SK-N-SH (cell line): Measurements from ENCODE around the gene OTOS. TPM values are rescaled to one million over a fixed set of nuclear protein-coding genes. Genes with fewer than 3 reads are reported as not detected.
A peak's percentile ranks its signal among the peaks of the same experiment; 100 is the strongest.

Experiments used
- CTCF ChIA-PET: fragments of 300-600, 350-600 bp; formaldehyde crosslinking; extraction: SDS; loops from one replicate; lab custom pipeline; 2021; lab: Yijun Ruan, JAX
- POLR2A ChIA-PET: fragments of 350-600 bp; sonication (Branson Sonifier 250); formaldehyde crosslinking; extraction: SDS; loops from one replicate; lab custom pipeline; 2020; ENCODE audit warnings: antibody characterized with exemption, inconsistent platforms; lab: Yijun Ruan, JAX
- DNase-seq: peaks from one replicate; pipeline ENCODE4 v3.0.0; 2012
- H2AFZ ChIP-seq: fragments of 200-600 bp; sonication (generic); 2 replicates; pipeline ENCODE4 v1.8.1; 2016; ENCODE audit warnings: antibody characterized with exemption, mild to moderate bottlenecking, low read depth
- H3F3A ChIP-seq: fragments of 200-600 bp; sonication (generic); replicated peaks from 2 replicates; pipeline ENCODE3; 2016; ENCODE audit warnings: antibody characterized with exemption, mild to moderate bottlenecking; ENCODE audit not compliant: insufficient read depth
- H3K27ac ChIP-seq, 2 experiments: fragments of 200-500 bp in 1 of 2; fragments of 200-600 bp in 1 of 2; sonication (Bioruptor generic) in 1 of 2; sonication (generic), shearing (Covaris generic) in 1 of 2; 2 replicates each; pipeline versions ENCODE4 v1.5.1 to v1.6.1; 2014 to 2016; ENCODE audit warnings: low read depth in 2 of 2, inconsistent platforms in 1 of 2, low read length in 1 of 2, mild to moderate bottlenecking in 1 of 2, mixed read lengths in 1 of 2
- H3K27me3 ChIP-seq: fragments of 200-600 bp; sonication (generic), shearing (Covaris generic); 2 replicates; pipeline ENCODE4 v1.6.1; 2016; ENCODE audit warnings: mixed run types; ENCODE audit not compliant: insufficient read depth
- H3K36me3 ChIP-seq, 2 experiments: fragments of 200-500 bp in 1 of 2; fragments of 200-600 bp in 1 of 2; sonication (Bioruptor generic) in 1 of 2; sonication (generic) in 1 of 2; replicated peaks in 1 of 2; 2 replicates each; pipeline versions ENCODE3 to v1.5.1; 2014 to 2016; ENCODE audit warnings: low read length in 1 of 2, mild to moderate bottlenecking in 1 of 2; ENCODE audit not compliant: insufficient read depth in 2 of 2, control insufficient read depth in 1 of 2
- H3K4me1 ChIP-seq, 2 experiments: fragments of 200-500 bp in 1 of 2; fragments of 200-600 bp in 1 of 2; sonication (Bioruptor generic) in 1 of 2; sonication (generic), shearing (Covaris generic) in 1 of 2; 2 replicates each; pipeline versions ENCODE4 v1.5.1 to v1.6.1; 2014 to 2016; ENCODE audit warnings: low read depth in 1 of 2, low read length in 1 of 2, mixed run types in 1 of 2; ENCODE audit not compliant: insufficient read depth in 2 of 2, control insufficient read depth in 1 of 2
- H3K4me2 ChIP-seq: fragments of 200-600 bp; sonication (generic), shearing (Covaris generic); 2 replicates; pipeline ENCODE4 v1.6.1; 2017; ENCODE audit warnings: mixed run types
- H3K4me3 ChIP-seq, 2 experiments: fragments of 200-500 bp in 1 of 2; fragments of 200-600 bp in 1 of 2; sonication (Bioruptor generic) in 1 of 2; sonication (generic), shearing (Covaris generic) in 1 of 2; 2 replicates each; pipeline versions ENCODE4 v1.5.1 to v1.8.1; 2014 to 2016; ENCODE audit warnings: low read depth in 2 of 2, inconsistent platforms in 1 of 2, low read length in 1 of 2, mild to moderate bottlenecking in 1 of 2, mixed read lengths in 1 of 2, moderate library complexity in 1 of 2
- H3K79me2 ChIP-seq: fragments of 200-600 bp; sonication (generic); 2 replicates; pipeline ENCODE4 v1.8.1; 2017; ENCODE audit warnings: mild to moderate bottlenecking; ENCODE audit not compliant: insufficient read depth
- H3K9ac ChIP-seq: fragments of 200-600 bp; sonication (generic); 2 replicates; pipeline ENCODE4 v1.6.1; 2017; ENCODE audit warnings: mixed run types
- H3K9me2 ChIP-seq: fragments of 200-600 bp; sonication (generic); 2 replicates; pipeline ENCODE4 v1.6.1; 2017; ENCODE audit warnings: mixed run types
- H3K9me3 ChIP-seq: fragments of 200-600 bp; sonication (generic); 2 replicates; pipeline ENCODE4 v1.6.1; 2017; ENCODE audit warnings: mixed run types, mild to moderate bottlenecking, moderate library complexity
- H4K20me1 ChIP-seq: fragments of 200-600 bp; sonication (generic); 2 replicates; pipeline ENCODE4 v1.6.1; 2017; ENCODE audit warnings: mild to moderate bottlenecking, mixed run types; ENCODE audit not compliant: insufficient read depth
- ELF1 ChIP-seq: IDR thresholded peaks from 2 replicates; pipeline ENCODE4 v1.4.0; 2012
- EP300 ChIP-seq, 2 experiments: IDR thresholded peaks; 2 replicates each; pipeline versions ENCODE4 v1.4.0 to v1.6.1; 2012; ENCODE audit warnings: borderline replicate concordance in 1 of 2, low read depth in 1 of 2, low read length in 1 of 2
- RAD21 ChIP-seq: IDR thresholded peaks from 2 replicates; pipeline ENCODE4 v1.6.1; 2012; ENCODE audit warnings: mild to moderate bottlenecking, low read length
- RCOR1 ChIP-seq: fragments of 150-350 bp; IDR thresholded peaks from 2 replicates; pipeline ENCODE4 v1.6.1; 2017; ENCODE audit warnings: antibody characterized with exemption, low read length
- RFX5 ChIP-seq: IDR thresholded peaks from 2 replicates; pipeline ENCODE4 v1.6.1; 2012; ENCODE audit warnings: mild to moderate bottlenecking, improper control_type of control experiment, low read length
- RXRA ChIP-seq: IDR thresholded peaks from 2 replicates; pipeline ENCODE4 v1.4.0; 2012; ENCODE audit warnings: low read depth, mild to moderate bottlenecking, borderline replicate concordance
- SIN3A ChIP-seq: IDR thresholded peaks from 2 replicates; pipeline ENCODE4 v1.6.1; 2012; ENCODE audit warnings: low read depth, mild to moderate bottlenecking, low read length, moderate library complexity, borderline replicate concordance
- TCF12 ChIP-seq: IDR thresholded peaks from 2 replicates; pipeline ENCODE4 v1.4.0; 2012
- WGBS: methylation state at CpG from one replicate; pipeline ENCODE4 v1.1.6; 2017; ENCODE audit warnings: low lambda C conversion rate; 5-methylcytosine and 5-hydroxymethylcytosine counted together
- polyA plus RNA-seq, 3 experiments: library from polyadenylated mRNA; depleted of rRNA; stranded (reverse); fragments of >200 nt; gene quantifications; 2 replicates each; pipeline ENCODE4 v1.2.3, GENCODE V29; 2012
- TF ChIP-seq, protein P1 (sequence below): IDR thresholded peaks from 2 replicates; pipeline ENCODE4 v1.4.0; 2012; ENCODE audit warnings: low read depth, borderline replicate concordance
- TF ChIP-seq, protein P2 (sequence below): IDR thresholded peaks from 2 replicates; pipeline ENCODE4 v1.4.0; 2012; ENCODE audit warnings: low read depth
- TF ChIP-seq, protein P3 (sequence below): fragments of 150-350 bp; IDR thresholded peaks from 2 replicates; pipeline ENCODE4 v1.6.1; 2017; ENCODE audit warnings: antibody characterized with exemption, low read length, low read depth, borderline replicate concordance

OTOS gene
- polyA plus RNA-seq, 1 of the 3 experiments (the other 2 are of a cell fraction), result not detected

DNA sequence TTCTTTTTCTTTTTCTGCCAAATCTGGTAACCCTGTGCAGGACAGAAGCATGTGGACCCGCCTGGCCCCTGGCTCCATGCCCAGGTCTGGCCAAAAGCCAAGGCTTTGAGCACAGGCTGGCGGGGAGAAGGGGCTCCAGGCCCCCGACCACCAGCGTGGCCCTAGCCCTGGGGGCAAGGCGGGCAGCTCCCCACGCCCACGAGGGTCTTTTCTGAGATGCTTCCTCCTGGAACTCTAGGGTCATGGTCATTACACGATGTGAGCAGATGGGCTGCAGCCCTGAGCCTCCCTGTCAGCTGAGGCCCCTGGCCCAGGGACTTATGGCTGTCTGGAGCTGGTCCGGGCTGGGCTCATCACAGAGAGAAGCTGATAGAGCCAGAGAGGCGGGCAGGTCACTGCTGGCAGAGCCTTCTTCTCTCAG lies 5.7 kb upstream of the OTOS start:
- no peaks in the 10 kb centered on the region for H3K9me2 ChIP-seq
- ChIA-PET POLR2A (no interaction called here), CTCF (interaction anchor here (1.0 to 9.5 kb wide), 3 partner anchors 85 to 155 kb away, joined by 3 to 291 read pairs (median 3); no protein-coding TSS in a partner anchor)
- no peaks in the 10 kb centered on the region for H3K36me3 ChIP-seq
- 12% methylated on average over 9 of the region's 10 CpGs for WGBS
- H3K27me3 ChIP-seq, result no peaks in the 10 kb centered on the region; the same call in 1 of the 2 replicates
- no peak overlapping the region for H3K4me2 ChIP-seq
- H3K4me3 ChIP-seq, result no peak overlapping the region
- DNase-seq, result peak; percentile 77
- no peaks in the 10 kb centered on the region for H3F3A ChIP-seq
- H3K79me2 ChIP-seq, result no peaks in the 10 kb centered on the region
- peaks cover 0 to 17% of the 10 kb centered on the region in 2 experiments; a peak in 1 of 4 replicates for H3K4me1 ChIP-seq
- no peaks in the 10 kb centered on the region for H3K9me3 ChIP-seq
- TF ChIP-seq, protein P1, sequence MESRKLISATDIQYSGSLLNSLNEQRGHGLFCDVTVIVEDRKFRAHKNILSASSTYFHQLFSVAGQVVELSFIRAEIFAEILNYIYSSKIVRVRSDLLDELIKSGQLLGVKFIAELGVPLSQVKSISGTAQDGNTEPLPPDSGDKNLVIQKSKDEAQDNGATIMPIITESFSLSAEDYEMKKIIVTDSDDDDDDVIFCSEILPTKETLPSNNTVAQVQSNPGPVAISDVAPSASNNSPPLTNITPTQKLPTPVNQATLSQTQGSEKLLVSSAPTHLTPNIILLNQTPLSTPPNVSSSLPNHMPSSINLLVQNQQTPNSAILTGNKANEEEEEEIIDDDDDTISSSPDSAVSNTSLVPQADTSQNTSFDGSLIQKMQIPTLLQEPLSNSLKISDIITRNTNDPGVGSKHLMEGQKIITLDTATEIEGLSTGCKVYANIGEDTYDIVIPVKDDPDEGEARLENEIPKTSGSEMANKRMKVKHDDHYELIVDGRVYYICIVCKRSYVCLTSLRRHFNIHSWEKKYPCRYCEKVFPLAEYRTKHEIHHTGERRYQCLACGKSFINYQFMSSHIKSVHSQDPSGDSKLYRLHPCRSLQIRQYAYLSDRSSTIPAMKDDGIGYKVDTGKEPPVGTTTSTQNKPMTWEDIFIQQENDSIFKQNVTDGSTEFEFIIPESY, result no peak
- TF ChIP-seq, protein P2, sequence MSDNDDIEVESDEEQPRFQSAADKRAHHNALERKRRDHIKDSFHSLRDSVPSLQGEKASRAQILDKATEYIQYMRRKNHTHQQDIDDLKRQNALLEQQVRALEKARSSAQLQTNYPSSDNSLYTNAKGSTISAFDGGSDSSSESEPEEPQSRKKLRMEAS, result no peak
- TF ChIP-seq ELF1 (no peak), RFX5 (no peak)
- no peaks in the 10 kb centered on the region for H4K20me1 ChIP-seq
- H3K9ac ChIP-seq, result no peak overlapping the region
- no peak overlapping the region for H3K27ac ChIP-seq
- no peak overlapping the region for H2AFZ ChIP-seq

DNA sequence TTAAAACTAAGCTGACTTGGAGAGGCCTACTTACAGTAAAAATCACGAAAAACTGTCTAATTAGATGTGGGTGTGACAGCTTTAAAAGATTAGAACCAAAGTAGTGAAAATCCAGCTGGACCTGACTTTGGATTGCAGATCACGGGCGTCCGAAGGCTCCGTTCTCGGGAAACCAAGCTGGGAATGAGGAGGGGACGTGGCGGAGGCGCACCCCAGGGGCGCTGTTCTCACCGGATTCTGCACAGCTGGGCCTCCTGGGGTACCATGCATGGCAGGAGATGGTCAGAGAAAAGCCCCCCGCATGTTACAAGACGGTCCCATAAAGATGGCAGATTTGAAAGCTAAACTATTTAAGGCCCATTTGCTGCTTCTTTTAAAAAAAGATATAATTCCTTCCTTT lies 5.0 kb upstream of the OTOS start:
- no peak for DNase-seq
- Histone ChIP-seq H3K27me3 (no peaks in the 10 kb centered on the region; the same call in 1 of the 2 replicates), H3K9me2 (no peaks in the 10 kb centered on the region), H4K20me1 (no peaks in the 10 kb centered on the region), H3K27ac (no peak overlapping the region), H3K9ac (no peak overlapping the region), H3K9me3 (no peaks in the 10 kb centered on the region), H3K4me1 (peaks cover 0 to 17% of the 10 kb centered on the region in 2 experiments; a peak in 1 of 4 replicates), H3F3A (no peaks in the 10 kb centered on the region), H3K36me3 (no peaks in the 10 kb centered on the region), H2AFZ (no peak overlapping the region), H3K4me2 (no peak overlapping the region), H3K4me3 (no peak overlapping the region), H3K79me2 (no peaks in the 10 kb centered on the region)
- TF ChIP-seq SIN3A (no peak), RAD21 (no peak), EP300 (IDR thresholded peaks at IDR 0.05; ENCODE audit: borderline replicate concordance in 1 of 2, low read depth in 1 of 2, low read length in 1 of 2) (no peak), TCF12 (no peak), RXRA (no peak), RCOR1 (no peak)
- TF ChIP-seq, protein P3, sequence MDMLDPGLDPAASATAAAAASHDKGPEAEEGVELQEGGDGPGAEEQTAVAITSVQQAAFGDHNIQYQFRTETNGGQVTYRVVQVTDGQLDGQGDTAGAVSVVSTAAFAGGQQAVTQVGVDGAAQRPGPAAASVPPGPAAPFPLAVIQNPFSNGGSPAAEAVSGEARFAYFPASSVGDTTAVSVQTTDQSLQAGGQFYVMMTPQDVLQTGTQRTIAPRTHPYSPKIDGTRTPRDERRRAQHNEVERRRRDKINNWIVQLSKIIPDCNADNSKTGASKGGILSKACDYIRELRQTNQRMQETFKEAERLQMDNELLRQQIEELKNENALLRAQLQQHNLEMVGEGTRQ, result no peak
- TF ChIP-seq, protein P2, result no peak
- POLR2A ChIA-PET, result no interaction called here
- CTCF ChIA-PET, result interaction anchor here (0.7 to 9.5 kb wide), 6 partner anchors 8 to 295 kb away, joined by 3 to 291 read pairs (median 3); partner anchors contain the start of gene GPC1
- 64% methylated on average over 11 of the region's 13 CpGs for WGBS
